Measurements from ENCODE around the gene CACNA1C.

CACNA1C gene

DNA sequence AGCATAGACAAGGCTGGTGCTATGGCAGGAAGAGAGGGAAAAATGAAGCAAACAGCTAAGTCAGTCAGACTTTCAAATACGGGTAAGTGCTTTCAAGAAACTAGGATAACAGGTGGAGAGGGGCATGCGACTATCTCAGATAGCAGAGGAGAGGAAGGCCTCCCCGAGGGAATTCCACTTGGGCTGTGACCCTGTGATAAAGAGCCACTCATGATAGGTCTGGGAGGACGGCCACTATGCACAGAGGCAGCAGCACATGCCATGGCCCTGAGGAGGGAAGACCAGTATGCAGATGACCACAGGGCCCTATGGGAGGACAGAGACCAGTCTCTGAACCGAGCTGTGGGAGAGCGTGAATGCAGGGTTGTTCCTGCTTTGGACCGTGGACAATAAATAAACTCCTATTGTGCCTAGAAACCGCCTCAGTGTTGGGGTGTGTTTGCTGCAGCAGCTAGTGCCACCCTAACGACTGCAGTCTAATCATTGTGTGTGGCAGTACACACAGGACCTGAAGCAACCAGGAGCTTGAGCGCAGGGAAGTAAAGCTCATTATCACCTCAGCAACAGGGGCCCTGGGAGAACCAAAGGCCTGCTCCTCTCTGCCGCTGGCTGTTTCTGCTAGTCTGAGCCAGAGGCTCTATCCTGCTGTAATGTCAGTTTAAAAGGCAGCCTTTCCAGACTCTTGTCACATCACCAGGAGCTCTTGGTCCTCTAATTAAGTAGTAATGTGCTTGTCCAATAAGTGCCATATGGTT is 119.1 kb downstream of the CACNA1C start:
- no peak for DNase-seq (ENCODE audit: low read depth)

- DNase-seq (ENCODE audit: low read depth): no peak
Measured at GRCh38 chr12:2172491-2173214, 119.9 kb downstream of the CACNA1C start.

DNA sequence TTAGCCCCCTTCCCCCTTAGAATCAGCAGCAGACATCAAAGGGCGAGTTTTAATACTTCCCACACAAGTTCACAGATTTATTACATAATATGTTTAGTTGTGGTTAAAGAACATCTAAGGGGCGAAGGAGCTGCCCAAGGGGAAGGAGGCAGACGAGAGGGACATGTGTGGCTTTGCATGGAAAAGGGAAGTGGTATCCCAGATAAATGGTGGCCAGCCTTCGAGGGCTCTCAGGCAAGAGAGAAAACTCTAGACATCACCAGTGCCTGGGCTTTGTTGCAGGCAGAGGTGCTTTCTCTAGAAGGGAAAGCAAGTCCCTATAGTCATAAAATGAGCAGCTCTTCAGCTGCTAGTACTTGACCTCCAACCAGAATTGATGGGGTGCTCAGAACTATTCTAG is 121.2 kb downstream of the CACNA1C start:
- DNase-seq (ENCODE audit: low read depth): no peak

GRCh38 chr12:2177003-2177402 is 124.2 kb downstream of the CACNA1C start:
- DNase-seq (ENCODE audit: low read depth): no peak

DNA sequence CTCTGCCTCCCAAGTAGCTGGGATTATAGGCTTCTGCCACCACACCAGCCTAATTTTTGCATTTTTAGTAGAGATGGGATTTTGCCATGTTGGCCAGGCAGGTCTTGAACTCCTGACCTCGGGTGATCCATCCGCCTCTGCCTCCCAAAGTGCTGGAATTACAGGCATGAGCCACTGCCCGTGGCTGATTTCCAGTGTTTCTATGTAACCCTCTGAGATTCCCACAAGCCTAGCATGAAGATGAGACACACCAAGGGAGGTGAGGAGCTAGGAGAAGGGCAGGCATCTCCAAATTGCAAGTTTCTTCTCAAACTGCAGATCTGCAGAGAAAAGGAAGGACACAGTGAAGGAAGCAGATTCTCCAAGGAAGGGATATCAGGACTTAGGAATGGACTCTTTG is 125.0 kb downstream of the CACNA1C start:
- DNase-seq (ENCODE audit: low read depth): no peak

- no peak for DNase-seq (ENCODE audit: low read depth)
Measured at GRCh38 chr12:2179058-2179457, 126.3 kb downstream of the CACNA1C start.

DNA sequence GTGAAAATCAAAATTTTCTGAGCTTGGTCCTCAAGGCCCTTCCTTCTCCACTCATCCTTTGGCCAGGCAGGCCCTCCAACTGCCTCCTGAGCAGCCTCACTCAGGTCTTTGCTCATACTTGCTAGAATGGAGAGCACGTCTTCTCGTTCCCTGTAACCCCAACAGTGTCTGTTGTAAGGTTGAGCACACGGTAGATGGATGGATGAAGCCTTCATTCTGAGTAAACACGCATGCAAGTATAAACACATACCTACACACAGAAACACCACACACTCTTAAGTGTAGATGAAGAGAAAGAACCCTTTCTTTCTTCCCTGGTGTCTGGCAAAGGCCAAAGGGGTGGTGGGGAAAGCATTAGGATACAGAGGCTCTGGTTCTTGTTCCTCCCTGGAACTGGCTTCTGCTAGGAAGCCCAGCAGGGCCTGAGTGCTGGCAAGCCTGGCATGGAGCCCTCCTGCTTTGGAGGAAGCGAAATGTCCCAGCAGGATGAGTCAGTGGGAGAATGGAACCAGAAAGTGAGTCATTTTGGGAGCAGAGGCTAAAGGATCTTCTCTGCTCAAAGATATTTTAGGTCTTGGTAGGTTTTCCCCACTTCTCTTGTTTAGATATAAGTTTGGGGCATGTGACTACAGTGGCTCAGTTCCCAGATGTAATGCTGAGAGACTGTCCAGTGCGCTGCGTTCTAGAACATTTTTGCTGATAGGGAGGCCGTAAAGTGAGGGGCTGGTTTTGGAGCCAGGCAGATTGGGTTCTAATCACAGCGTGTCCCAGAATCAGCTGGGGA is 127.4 kb downstream of the CACNA1C start:
- no peak for DNase-seq (ENCODE audit: low read depth)

GRCh38 chr12:2180737-2181082 is 127.9 kb downstream of the CACNA1C start:
- no peak for DNase-seq (ENCODE audit: low read depth)

DNA sequence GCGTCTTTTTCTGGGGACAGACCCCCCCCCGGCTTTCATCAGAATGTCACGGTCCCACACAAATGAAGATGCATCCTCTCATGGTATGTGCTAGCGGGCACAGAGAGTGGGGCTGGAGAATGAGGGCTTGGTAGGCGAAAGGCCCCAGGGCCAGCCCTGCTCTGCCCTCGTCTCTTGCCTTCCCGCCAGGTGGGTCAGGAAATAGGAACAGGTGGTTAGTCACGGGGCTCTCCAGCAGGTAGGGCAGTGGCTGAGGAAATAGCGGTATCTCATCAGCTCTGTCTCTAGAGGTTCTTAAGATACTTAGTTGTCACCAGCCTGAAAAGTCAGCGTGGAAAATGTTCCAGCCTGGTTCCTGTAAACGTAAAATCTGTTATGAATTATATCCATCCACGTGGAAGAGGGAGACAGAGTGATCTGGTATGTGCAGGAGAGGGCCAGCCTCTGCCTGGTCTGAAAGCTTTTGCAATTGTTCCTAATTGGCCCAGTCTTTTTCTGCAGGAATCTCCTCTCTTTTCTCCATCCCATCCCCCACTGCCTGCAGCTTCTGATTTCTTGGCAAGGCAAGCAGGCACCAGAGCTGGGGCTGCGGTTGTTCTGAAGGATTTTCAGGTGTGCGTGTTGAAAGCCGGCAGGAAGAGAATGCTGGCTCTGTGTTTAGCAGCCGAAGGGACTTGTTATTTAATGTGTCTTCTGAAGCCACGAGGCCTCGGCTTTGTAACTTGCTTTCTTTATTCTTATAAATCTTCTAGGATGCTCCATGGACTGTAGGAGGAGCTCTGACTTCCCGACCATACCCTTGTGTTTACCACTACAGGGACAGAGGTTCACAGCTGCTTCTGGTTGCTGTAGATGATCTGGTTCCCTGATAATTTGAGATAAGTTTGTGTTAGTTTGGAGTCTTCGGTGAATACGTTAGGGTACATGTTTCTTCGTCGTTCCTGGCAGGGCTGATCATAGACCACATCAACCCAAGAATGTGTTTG is 131.1 kb downstream of the CACNA1C start:
- DNase-seq (ENCODE audit: low read depth): no peak

DNA sequence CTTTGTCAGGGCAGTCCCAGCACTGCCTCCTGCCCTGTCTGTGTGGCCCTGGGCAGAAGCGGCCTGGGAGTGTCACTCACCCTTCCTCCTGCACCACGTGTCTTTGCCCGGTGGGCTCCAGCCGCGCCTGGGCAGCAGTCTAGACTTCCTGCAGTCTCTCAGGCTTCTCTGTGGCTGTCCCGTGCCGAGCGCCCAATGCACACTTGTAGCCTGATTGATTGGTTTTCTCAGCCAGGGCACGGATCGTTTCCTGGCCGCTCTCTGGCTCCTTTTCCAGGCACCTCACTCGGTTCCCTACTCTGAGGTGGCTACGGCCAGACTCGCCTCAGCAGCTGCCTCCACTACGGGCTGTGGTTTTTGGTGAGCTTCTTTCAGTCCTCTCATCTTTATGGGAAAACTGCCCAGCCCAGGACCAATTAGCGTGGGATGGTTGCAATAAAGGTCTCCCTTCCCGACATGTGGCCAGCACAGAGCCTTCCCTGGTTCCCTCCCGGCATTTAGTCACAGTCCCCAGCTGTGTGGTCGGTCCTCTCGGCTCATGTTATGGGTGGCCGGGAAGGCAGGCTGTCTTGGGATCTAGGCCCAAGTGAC is 133.1 kb downstream of the CACNA1C start:
- no peak for DNase-seq (ENCODE audit: low read depth)

- DNase-seq (ENCODE audit: low read depth): no peak
Measured at GRCh38 chr12:2187195-2187945, 134.6 kb downstream of the CACNA1C start.

- no peak for DNase-seq (ENCODE audit: low read depth)
Measured at GRCh38 chr12:2190085-2190484, 137.3 kb downstream of the CACNA1C start.

GRCh38 chr12:2190896-2191533 is 138.2 kb downstream of the CACNA1C start:
- no peak for DNase-seq (ENCODE audit: low read depth)

DNA sequence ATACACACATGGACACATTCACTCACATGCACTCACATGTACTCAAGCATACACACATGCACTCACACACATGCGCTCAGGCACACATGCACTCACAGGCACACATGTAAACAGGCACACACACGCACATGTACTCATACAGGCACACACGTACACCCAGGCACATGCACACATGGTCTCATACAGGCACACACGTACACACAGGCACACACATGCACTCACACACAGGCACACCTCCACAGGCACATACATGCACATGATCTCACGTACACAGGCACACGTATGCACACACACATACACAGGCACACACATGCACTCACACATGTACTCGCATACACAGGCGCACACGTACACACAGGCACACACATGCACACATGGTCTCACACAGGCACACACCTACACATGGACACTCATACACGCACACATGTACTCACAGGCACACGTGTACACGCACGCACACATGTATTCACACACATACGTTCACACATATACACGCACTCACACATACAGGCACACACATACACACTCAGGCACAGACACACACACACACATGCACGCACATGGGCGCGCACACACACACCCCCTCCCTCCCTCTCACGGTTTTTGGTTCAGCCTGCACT is 138.9 kb downstream of the CACNA1C start:
- DNase-seq (ENCODE audit: low read depth): no peak

DNA sequence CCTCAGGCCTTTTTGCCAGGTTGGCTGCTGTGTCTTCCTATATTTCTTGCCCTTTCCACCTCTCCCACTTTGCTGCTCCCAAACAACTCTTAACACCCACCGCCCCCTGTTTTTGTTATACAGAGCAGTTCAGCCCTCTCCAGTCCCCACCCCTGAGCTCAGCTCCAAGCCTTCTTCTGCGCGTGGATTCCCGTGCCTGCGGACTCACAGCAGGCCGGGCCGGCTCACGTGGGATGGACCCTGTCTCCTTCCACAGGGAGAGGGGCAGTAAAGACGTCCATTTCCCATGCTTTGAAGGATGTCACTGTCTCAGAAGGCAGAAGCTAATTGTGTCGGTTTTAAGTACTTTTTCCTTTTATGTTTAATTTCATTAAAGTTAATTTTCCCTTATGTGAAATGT is 139.4 kb downstream of the CACNA1C start:
- no peak for DNase-seq (ENCODE audit: low read depth)

DNA sequence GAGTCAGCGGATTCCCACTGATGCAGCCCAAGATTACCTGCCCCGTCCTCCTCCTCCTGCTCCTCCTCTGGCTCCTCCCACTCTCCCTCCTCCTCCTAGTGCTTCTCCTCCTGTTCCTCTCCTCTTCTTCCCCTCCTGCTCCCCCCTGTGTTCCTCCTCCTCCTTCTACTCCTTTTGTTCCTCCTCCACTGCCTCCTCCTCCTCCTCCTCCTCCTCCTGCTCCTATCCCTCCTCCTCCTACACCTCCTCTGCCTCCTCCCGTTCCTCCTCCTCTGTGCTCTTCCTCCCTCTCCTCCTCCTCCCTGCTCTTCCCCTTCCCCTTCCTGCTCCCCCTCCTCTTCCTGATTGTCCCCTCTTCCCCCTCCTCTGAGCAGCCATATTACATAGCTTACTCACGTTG is 141.3 kb downstream of the CACNA1C start:
- no peak for DNase-seq (ENCODE audit: low read depth)

- DNase-seq (ENCODE audit: low read depth): no peak
Measured at GRCh38 chr12:2194571-2194970, 141.8 kb downstream of the CACNA1C start.

- no peak for DNase-seq (ENCODE audit: low read depth)
Measured at GRCh38 chr12:2195085-2195484, 142.3 kb downstream of the CACNA1C start.

DNA sequence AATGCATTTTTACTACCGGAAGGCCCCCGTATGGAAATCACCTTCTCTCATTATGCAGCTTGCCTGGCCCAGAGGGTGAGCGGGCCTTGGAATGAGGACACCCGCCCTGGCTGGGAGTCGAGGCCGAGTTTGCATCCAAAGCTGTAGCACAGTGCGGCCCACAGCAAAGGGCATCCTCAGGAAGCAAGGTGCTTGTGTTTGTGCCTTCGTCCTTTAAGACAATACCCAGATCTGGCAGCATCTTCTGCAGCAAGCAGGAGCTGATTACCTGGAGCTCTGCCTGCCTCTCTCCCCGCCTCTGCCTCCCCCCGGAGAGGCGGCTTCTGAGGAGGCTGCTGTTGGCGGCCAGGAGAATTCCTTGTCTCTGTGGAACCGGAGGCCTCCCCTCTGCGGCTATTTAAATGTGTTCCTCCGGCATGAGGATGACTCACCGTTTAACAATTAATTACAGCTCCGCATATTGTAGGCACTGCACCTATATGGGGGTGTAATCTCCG is 145.3 kb downstream of the CACNA1C start:
- DNase-seq (ENCODE audit: low read depth): no peak

All from activated gamma-delta T cell treated with anti-CD3 and anti-CD28 coated beads, Interleukin-2, amount 50 U/mL, for 16 hours (primary cell).